ENCODE data around the gene FHOD3.

Gene FHOD3

DNA sequence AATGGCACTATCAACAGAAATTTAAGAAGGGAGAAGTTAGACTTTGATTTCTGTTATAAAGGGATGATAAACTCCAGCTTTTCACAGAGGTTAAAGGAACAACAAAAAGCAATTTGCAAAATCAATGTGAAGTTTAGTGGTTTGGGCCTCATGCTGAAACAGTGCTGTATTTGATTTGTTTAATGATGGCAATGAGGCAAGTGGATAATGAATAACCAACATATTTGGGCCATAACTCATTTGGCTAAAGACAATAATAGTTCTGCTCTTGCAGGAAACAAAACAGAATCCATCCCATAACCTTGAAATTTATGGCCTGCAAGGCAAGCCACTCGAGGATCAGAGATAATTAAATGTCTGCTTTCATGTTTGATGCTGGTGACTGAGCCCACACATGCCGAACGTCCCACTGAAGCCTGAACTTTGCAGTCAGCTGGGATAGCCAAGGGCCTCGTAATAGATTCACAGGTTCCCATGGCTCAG is 474.8 kb downstream of the FHOD3 start:
- H3K4me3 ChIP-seq (ENCODE audit: low read depth, low read length) = no peak overlapping the region
- TF ChIP-seq, protein P1, sequence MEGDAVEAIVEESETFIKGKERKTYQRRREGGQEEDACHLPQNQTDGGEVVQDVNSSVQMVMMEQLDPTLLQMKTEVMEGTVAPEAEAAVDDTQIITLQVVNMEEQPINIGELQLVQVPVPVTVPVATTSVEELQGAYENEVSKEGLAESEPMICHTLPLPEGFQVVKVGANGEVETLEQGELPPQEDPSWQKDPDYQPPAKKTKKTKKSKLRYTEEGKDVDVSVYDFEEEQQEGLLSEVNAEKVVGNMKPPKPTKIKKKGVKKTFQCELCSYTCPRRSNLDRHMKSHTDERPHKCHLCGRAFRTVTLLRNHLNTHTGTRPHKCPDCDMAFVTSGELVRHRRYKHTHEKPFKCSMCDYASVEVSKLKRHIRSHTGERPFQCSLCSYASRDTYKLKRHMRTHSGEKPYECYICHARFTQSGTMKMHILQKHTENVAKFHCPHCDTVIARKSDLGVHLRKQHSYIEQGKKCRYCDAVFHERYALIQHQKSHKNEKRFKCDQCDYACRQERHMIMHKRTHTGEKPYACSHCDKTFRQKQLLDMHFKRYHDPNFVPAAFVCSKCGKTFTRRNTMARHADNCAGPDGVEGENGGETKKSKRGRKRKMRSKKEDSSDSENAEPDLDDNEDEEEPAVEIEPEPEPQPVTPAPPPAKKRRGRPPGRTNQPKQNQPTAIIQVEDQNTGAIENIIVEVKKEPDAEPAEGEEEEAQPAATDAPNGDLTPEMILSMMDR (IDR thresholded peaks at IDR 0.05; ENCODE audit: low read depth, low read length) = no peak

DNA sequence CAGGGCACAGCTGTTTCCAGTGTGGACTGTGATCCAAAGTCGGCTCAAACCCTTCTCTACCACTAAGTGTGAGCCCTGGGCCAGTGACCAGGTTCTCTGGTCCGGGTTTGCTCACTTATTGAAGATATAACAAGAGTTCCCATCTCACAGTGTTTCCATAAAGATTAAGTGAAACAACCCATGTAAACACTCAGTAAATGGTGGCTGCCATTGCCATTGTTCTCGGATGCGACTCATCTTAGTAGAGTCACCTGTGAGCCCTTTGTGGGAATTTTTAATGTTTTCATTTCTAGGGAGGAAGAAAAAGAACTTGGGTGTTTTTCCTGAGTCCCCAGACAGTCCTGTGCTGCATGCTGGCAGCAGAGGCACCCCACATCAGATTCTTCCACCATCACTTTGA is 477.9 kb downstream of the FHOD3 start:
- H3K4me3 ChIP-seq (ENCODE audit: low read depth, low read length) = no peak overlapping the region
- TF ChIP-seq, protein P1 (IDR thresholded peaks at IDR 0.05; ENCODE audit: low read depth, low read length) = no peak

DNA sequence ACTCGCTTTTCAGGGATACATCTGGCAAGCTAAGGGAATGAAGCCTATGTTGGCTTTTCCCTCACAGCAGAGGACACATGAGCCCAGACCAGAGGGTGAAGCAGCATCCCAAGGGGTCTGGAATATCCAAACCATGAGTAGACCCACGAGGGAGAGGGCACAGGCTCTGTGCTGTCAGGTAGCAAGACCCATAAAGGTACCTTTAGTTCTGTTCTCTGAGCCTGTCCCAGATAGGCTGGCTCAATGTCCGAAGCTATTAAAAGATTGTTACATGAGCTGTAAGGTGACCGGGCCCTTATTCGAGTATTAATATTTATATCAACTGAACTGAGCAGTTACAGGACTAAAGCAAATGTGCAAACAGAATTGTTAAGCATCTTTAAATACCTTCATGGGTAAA is 479.1 kb downstream of the FHOD3 start:
- TF ChIP-seq, protein P1 (IDR thresholded peaks at IDR 0.05; ENCODE audit: low read depth, low read length) = no peak

DNA sequence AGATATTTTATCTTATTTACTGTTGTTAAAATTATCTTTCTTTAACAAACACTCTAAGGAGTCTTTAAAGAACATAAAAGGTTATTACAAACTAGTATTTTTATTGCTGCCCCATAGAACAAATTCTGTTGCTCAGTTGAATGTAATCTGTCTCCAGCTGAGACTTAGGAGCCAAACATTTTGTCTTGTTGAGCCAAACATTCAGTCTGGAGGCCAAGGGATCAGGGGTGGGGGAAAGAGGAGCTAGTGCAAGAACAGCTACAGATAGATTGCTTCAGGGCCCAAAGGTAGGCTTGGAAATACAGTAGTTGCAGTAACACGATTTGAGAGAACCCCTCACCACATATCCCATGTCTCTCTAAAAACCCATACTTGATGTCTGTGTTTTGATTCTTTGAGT is 480.1 kb downstream of the FHOD3 start:
- no peak overlapping the region for H3K4me3 ChIP-seq (ENCODE audit: low read depth, low read length)
- TF ChIP-seq, protein P1 (IDR thresholded peaks at IDR 0.05; ENCODE audit: low read depth, low read length) = no peak

More for the DNA sequence above, 479.1 kb downstream of the FHOD3 start:
- no peak overlapping the region for H3K4me3 ChIP-seq (ENCODE audit: low read depth, low read length)

DNA sequence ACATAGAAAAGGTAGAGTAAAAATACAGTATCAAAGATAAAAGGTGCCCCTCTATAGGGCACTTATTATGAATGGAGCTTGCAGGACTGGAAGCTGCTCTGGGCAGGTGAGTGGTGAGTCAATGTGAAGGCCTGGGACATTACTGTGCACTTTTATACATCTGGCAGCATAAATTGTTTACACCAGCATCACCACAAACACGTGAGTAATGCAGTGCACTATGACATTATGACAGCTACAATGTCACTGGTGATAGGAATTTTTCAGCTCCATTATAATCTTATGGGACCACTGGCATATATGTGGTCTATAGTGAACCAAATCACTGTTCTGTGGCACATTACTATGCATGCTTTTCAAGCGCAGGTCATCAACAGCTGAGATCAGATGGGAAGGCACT is 483.2 kb downstream of the FHOD3 start:
- TF ChIP-seq, protein P1 (IDR thresholded peaks at IDR 0.05; ENCODE audit: low read depth, low read length) = no peak
- H3K4me3 ChIP-seq (ENCODE audit: low read depth, low read length) = no peak overlapping the region

DNA sequence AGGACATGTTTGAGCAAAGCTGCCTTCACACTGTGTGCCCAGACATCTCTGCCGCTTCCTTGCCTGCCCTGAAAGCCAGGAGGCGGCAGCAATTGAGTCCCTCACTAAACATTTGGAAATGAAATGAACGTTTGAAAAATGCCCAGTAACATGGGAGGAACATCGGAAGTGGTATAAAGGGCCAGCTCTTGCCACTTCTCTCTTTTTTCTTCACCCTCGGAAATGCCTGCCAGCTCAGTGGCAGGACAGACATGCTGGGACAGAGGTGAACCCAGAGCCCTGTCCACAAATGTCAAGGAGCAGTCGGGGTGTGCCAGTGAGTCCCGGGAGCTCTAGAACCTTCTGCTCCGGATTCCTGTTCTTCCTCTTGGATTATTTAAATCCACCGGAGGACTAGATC is 485.2 kb downstream of the FHOD3 start:
- TF ChIP-seq, protein P1 (IDR thresholded peaks at IDR 0.05; ENCODE audit: low read depth, low read length) = no peak
- no peak overlapping the region for H3K4me3 ChIP-seq (ENCODE audit: low read depth, low read length)

DNA sequence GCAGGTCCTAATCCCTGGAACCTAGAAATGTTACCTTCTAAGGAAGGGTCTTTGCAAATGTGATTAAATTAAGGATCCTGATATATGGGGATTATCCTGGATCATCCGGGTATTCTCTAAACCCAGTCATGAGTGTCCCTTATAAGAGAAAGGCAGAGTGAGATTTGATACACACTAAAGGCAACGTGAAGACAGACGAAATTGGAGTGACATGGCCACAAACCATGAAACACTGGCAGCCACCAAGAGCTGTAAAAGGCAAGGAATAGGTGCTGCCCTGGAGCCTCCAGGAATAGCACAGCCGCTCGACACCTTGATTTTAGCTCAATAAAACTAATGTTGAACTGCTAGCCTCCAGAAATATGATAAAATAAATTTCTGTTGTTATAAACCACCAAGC is 486.3 kb downstream of the FHOD3 start:
- TF ChIP-seq, protein P1 (IDR thresholded peaks at IDR 0.05; ENCODE audit: low read depth, low read length) = no peak
- no peak overlapping the region for H3K4me3 ChIP-seq (ENCODE audit: low read depth, low read length)
